ENCODE results near the gene PAIP1. TPM values are rescaled to one million over a fixed set of nuclear protein-coding genes. Genes with fewer than 3 reads are reported as not detected.
A peak's percentile ranks its signal among the peaks of the same experiment; 100 is the strongest.
"Not testable (repeated sequence)": the region's sequence is repeated elsewhere in the genome, so short reads cannot be mapped to it uniquely, and the experiment has no call there.

PAIP1 gene
- total and polyA plus RNA-seq, 7 donors: 37.9 to 123 (median 89.9) TPM

DNA sequence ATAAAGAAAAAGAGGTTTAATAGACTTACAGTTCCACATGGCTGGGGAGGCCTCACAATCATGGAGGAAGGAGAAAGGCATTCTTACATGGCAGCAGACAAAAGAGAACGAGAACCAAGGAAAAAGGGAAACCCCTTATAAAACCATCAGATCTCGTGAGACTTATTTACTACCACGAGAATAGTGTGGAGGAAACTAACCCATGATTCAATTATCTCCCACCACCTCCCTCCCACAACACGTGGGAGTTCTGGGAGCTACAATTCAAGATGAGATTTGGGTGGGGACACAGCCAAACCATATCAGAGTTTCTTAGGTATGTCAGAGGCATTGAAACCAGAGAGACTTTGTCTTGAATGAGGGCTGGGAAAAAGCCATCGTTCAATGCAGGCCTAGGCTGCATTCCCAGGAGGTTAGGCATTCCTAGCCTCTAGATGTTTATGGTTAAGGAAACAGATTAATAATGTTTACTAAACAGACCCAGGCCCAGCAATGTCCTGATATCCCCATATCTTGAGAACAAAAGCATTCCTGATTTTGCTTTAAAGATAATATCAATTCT lies 7.5 kb upstream of the PAIP1 start:
- peaks cover 0 to 31% (median 15%) of the 10 kb centered on the region in 4 donors for H3K4me1 ChIP-seq
- 64 to 67% methylated on average over 5 of the region's 5 CpGs for WGBS, 2 donors
- no peak for TF ChIP-seq POLR2AphosphoS5 (IDR thresholded peaks at IDR 0.05)
- TF ChIP-seq EP300 (IDR thresholded peaks at IDR 0.05): no peak
- TF ChIP-seq, protein P1, sequence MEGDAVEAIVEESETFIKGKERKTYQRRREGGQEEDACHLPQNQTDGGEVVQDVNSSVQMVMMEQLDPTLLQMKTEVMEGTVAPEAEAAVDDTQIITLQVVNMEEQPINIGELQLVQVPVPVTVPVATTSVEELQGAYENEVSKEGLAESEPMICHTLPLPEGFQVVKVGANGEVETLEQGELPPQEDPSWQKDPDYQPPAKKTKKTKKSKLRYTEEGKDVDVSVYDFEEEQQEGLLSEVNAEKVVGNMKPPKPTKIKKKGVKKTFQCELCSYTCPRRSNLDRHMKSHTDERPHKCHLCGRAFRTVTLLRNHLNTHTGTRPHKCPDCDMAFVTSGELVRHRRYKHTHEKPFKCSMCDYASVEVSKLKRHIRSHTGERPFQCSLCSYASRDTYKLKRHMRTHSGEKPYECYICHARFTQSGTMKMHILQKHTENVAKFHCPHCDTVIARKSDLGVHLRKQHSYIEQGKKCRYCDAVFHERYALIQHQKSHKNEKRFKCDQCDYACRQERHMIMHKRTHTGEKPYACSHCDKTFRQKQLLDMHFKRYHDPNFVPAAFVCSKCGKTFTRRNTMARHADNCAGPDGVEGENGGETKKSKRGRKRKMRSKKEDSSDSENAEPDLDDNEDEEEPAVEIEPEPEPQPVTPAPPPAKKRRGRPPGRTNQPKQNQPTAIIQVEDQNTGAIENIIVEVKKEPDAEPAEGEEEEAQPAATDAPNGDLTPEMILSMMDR (IDR thresholded peaks at IDR 0.05): no peak
- no peak for TF ChIP-seq POLR2A (IDR thresholded peaks at IDR 0.05)
- H3K27me3 ChIP-seq: no peaks in the 10 kb centered on the region
- DNase-seq: no peak
- no peaks in the 10 kb centered on the region for H3K9me3 ChIP-seq
- no peak overlapping the region for H3K4me3 ChIP-seq
- intact Hi-C loops (cut with DNase I): no loop called here
- peak overlapping the region in 3 of 4 donors; percentile 9 to 58 (median 57) for H3K27ac ChIP-seq
- no peaks in the 10 kb centered on the region for H3K36me3 ChIP-seq

DNA sequence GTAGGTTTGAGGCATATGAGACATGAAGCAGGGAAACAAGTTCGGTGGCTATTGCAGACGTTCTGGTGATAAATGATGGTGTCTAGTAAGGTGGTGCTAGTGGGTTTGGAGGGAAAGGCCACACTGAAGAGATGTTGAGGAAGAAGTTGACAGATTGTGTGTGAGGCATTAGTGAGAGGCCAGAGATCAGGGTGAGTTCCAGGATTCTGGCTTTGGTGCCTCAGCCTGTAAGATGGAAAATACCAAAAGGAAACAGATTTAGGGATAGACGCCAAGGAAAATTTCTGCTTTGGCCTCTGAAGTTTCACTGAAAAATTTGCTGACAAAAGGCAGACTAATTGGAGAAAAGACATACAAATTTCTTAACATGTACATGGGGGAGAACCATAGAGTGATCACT lies 6.4 kb upstream of the PAIP1 start:
- H3K27me3 ChIP-seq: no peaks in the 10 kb centered on the region
- H3K4me1 ChIP-seq: peaks cover 0 to 31% (median 15%) of the 10 kb centered on the region in 4 donors
- H3K36me3 ChIP-seq: no peaks in the 10 kb centered on the region
- H3K27ac ChIP-seq: peak overlapping the region in 3 of 4 donors; percentile 57 to 69 (median 58)
- H3K4me3 ChIP-seq: no peak overlapping the region
- TF ChIP-seq, protein P1 (IDR thresholded peaks at IDR 0.05): no peak
- TF ChIP-seq POLR2AphosphoS5 (IDR thresholded peaks at IDR 0.05) (no peak), EP300 (IDR thresholded peaks at IDR 0.05) (no peak), POLR2A (IDR thresholded peaks at IDR 0.05) (no peak)
- 77 to 82% methylated on average over 3 of the region's 3 CpGs for WGBS, 2 donors
- DNase-seq: no peak
- intact Hi-C loops (cut with DNase I): no loop called here
- H3K9me3 ChIP-seq: no peaks in the 10 kb centered on the region

DNA sequence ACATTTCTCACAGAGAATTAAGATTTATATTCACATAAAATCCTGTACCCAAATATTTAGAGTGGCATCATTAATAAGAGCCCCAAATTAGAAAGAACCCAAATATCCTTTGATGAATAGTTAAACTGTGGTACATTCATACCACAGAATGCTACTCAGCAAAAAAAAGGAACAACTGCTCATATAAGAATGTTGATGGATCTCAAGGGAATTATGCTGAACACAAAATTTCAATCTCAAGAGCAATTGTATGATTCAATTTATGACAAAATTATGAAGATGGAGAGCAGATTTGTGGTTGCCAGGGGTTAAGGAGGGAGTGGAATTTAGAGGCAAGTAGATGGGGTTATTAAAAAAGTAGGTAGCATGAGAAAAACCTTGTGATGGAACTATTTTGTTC lies 4.5 kb upstream of the PAIP1 start:
- DNase-seq: no peak
- Histone ChIP-seq H3K4me3 (no peak overlapping the region), H3K36me3 (no peaks in the 10 kb centered on the region), H3K27me3 (no peaks in the 10 kb centered on the region), H3K9me3 (no peaks in the 10 kb centered on the region), H3K27ac (no peak overlapping the region), H3K4me1 (peaks cover 0 to 31% (median 17%) of the 10 kb centered on the region in 4 donors)
- TF ChIP-seq, protein P1 (IDR thresholded peaks at IDR 0.05): no peak
- intact Hi-C loops (cut with DNase I): no loop called here

DNA sequence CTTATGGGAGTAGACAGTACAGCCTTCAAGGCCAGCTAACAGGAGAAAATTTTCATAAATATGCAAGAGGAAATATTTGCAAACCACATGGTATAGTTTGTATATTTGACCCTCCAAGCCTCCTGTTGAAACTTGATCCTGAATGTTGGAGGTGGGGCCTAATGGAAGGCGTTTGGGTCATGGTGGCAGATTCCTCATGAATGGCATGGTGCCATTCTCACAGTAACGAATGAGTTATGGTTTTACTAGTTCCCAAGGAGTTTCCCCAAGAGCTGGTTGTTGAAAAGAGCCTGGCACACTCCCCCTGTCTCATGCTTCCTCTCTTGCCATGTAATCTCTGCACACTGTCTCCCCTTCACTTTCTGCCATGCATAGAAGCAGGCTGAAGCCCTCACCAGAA lies 3.3 kb upstream of the PAIP1 start:
- no peak for TF ChIP-seq POLR2AphosphoS5 (IDR thresholded peaks at IDR 0.05)
- no peak for TF ChIP-seq EP300 (IDR thresholded peaks at IDR 0.05)
- TF ChIP-seq POLR2A (IDR thresholded peaks at IDR 0.05): no peak
- TF ChIP-seq, protein P1 (IDR thresholded peaks at IDR 0.05): no peak
- Histone ChIP-seq H3K9me3 (no peaks in the 10 kb centered on the region), H3K4me3 (no peak overlapping the region), H3K27me3 (no peaks in the 10 kb centered on the region), H3K27ac (no peak overlapping the region), H3K4me1 (peaks cover 0 to 40% (median 25%) of the 10 kb centered on the region in 4 donors), H3K36me3 (peaks cover 0 to under 1% (median 0%) of the 10 kb centered on the region in 4 donors)
- intact Hi-C loops (cut with DNase I): no loop called here
- DNase-seq: no peak
- whole genome bisulfite sequencing, 2 donors: 44 to 63% methylated on average over 2 of the region's 2 CpGs

DNA sequence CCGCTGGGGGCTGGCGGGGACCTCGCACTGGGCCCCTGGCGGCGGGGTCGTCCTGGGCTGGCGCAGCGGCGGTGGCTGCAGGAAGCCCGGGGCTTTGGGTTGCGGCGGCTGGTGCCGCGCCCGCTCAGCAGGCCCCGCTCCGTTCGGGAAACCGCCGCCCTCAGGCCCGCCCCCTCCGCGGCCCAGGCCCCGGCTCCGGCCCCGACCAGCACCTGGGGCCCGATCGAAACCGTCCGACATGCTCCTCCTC lies 345 bp downstream of the PAIP1 start:
- not testable (repeated sequence) for H3K9me3 ChIP-seq, H3K27me3 ChIP-seq, DNase-seq
- WGBS, 2 donors: 1% methylated on average over 30 of the region's 30 CpGs
- intact Hi-C loops (cut with DNase I): loop anchor here (1.0 to 5.0 kb wide), 2 partner anchors 39 to 72 kb away; partner anchors contain the start of gene C5orf34
- Histone ChIP-seq H3K27ac (peak overlapping the region; percentile 92 to 97 (median 96)), H3K36me3 (peaks cover 0 to 34% (median 0%) of the 10 kb centered on the region in 4 donors), H3K4me1 (peaks cover 0 to 44% (median 37%) of the 10 kb centered on the region in 4 donors), H3K4me3 (peak overlapping the region; percentile 78 to 85 (median 84))

Measured in sigmoid colon (tissue), 7 donors.